K562 (cell line): ENCODE results near the gene SYT1. TPM values are rescaled to one million over a fixed set of nuclear protein-coding genes. Genes with fewer than 3 reads are reported as not detected.

Experiments
- ATAC-seq: fragments of 200-7000 bp; cut with Tn5 transposase; 3 replicates; pipeline ENCODE4 v1.9.1; 2020; ENCODE audit warnings: moderate library complexity
- BruUV-seq: library from RNA; stranded (reverse); fragments of 400-500 nt; replicated peaks from 2 replicates; lab custom pipeline; 2021; lab: Mats Ljungman, UMichigan
- CTCF ChIA-PET: fragments of 300-600 bp; formaldehyde crosslinking; extraction: SDS; loops from one replicate; lab custom pipeline; 2021; ENCODE audit warnings: low intra/inter-chr PET ratio; lab: Yijun Ruan, JAX
- POLR2A ChIA-PET: fragments of 300-600, 350-650 bp; sonication (Branson Sonifier 250); formaldehyde crosslinking; extraction: SDS; loops from one replicate; lab custom pipeline; 2021; ENCODE audit warnings: antibody characterized with exemption, inconsistent platforms; lab: Yijun Ruan, JAX
- DNase-seq, 4 experiments: peaks; one replicate each; pipeline versions ENCODE4 v3.0.0 to v3.0.0-alpha.2; 2011 to 2018; ENCODE audit warnings: low spot score in 3 of 4, mixed read lengths in 3 of 4; ENCODE audit errors: extremely low read depth in 1 of 4
- FAIRE-seq: peaks from 2 replicates; lab custom pipeline; 2011; peaks lifted over from hg19 to GRCh38; lab: Jason Lieb, UNC
- H2AFZ ChIP-seq: 2 replicates; pipeline ENCODE4 v1.6.0; 2011; ENCODE audit warnings: low read depth, low read length, control low read depth, inconsistent platforms
- H3K27ac ChIP-seq: fragments of 200-600 bp; 3 replicates; pipeline ENCODE4 v1.8.0; 2011; ENCODE audit warnings: low read depth, mild to moderate bottlenecking, control low read depth, inconsistent platforms, low read length, moderate library complexity, mixed read lengths; ENCODE audit errors: extremely low read depth
- H3K27me3 ChIP-seq, 2 experiments: fragments of 300-600 bp in 1 of 2; 2 replicates in 1 of 2; 3 replicates in 1 of 2; pipeline versions ENCODE4 v1.6.0 to v1.8.0; 2011; ENCODE audit warnings: inconsistent platforms in 2 of 2, low read length in 2 of 2, mild to moderate bottlenecking in 1 of 2, mixed read lengths in 1 of 2, moderate library complexity in 1 of 2; ENCODE audit not compliant: control insufficient read depth in 2 of 2, insufficient read depth in 2 of 2
- H3K36me3 ChIP-seq: fragments of 300-600 bp; 3 replicates; pipeline ENCODE4 v1.8.0; 2011; ENCODE audit warnings: mild to moderate bottlenecking, low read length, inconsistent platforms; ENCODE audit not compliant: control insufficient read depth, insufficient read depth
- H3K4me1 ChIP-seq, 2 experiments: fragments of 200-600 bp in 1 of 2; replicated peaks in 1 of 2; 2 replicates in 1 of 2; 3 replicates in 1 of 2; pipeline versions ENCODE4 v1.5.1 to v1.8.0; 2011; ENCODE audit warnings: inconsistent platforms in 2 of 2, low read length in 2 of 2, mild to moderate bottlenecking in 1 of 2, mixed read lengths in 1 of 2, moderate library complexity in 1 of 2; ENCODE audit not compliant: control insufficient read depth in 2 of 2, insufficient read depth in 2 of 2
- H3K4me2 ChIP-seq: 2 replicates; pipeline ENCODE4 v1.6.1; 2011; ENCODE audit warnings: low read length, control low read depth, inconsistent platforms, mixed read lengths; ENCODE audit not compliant: insufficient read depth
- H3K4me3 ChIP-seq: fragments of 200-600 bp; sonication (generic), shearing (Covaris generic); 2 replicates; pipeline ENCODE4 v1.5.1; 2016; ENCODE audit warnings: control low read depth, inconsistent platforms
- H3K79me2 ChIP-seq: fragments of 200-600 bp; 3 replicates; pipeline ENCODE4 v1.8.0; 2011; ENCODE audit warnings: low read length, inconsistent platforms; ENCODE audit not compliant: control insufficient read depth, insufficient read depth
- H3K9ac ChIP-seq, 2 experiments: 2 replicates each; pipeline versions ENCODE4 v1.6.0 to v1.6.1; 2011; ENCODE audit warnings: low read depth in 2 of 2, low read length in 2 of 2, control low read depth in 1 of 2, inconsistent platforms in 1 of 2, mild to moderate bottlenecking in 1 of 2, mixed read lengths in 1 of 2; ENCODE audit not compliant: insufficient read depth in 1 of 2
- H3K9me1 ChIP-seq: one replicate; pipeline ENCODE4 v1.6.0; 2011; ENCODE audit warnings: inconsistent platforms, mild to moderate bottlenecking, low read length, moderate library complexity; ENCODE audit not compliant: control insufficient read depth, insufficient read depth
- H3K9me3 ChIP-seq: replicated peaks from 2 replicates; pipeline ENCODE4 v1.5.1; 2011; ENCODE audit warnings: low read depth, low read length, inconsistent platforms; ENCODE audit not compliant: control insufficient read depth, insufficient read depth
- H4K20me1 ChIP-seq: replicated peaks from 2 replicates; pipeline ENCODE4 v1.6.1; 2011; ENCODE audit warnings: low read length, inconsistent platforms, mixed read lengths; ENCODE audit not compliant: control insufficient read depth, insufficient read depth
- AFF4 ChIP-seq: sonication (generic); formaldehyde crosslinking; IDR thresholded peaks from 2 replicates; pipeline ENCODE4 v1.8.0; 2023; ENCODE audit warnings: mild to moderate bottlenecking, missing genetic modification reagents
- BMI1 ChIP-seq: fragments of 150-350 bp; IDR thresholded peaks from 2 replicates; pipeline ENCODE4 v1.6.1; 2014; ENCODE audit warnings: low read length
- DIDO1 ChIP-seq: fragments of 450-650 bp; IDR thresholded peaks from 2 replicates; pipeline ENCODE4 v1.6.1; 2016; ENCODE audit warnings: low read depth, missing biosample characterization, missing genetic modification characterization
- EGR1 ChIP-seq: fragments of 450-650 bp; conservative IDR thresholded peaks from 2 replicates; pipeline ENCODE4 v1.6.1; 2017; ENCODE audit warnings: mild to moderate bottlenecking
- ESRRB ChIP-seq: fragments of 250-450 bp; sonication (Bioruptor Pico); IDR thresholded peaks from 2 replicates; pipeline ENCODE4 v1.5.0; 2020; ENCODE audit warnings: mild to moderate bottlenecking, moderate library complexity, borderline replicate concordance
- IFI16 ChIP-seq: fragments of 250-450 bp; sonication (Bioruptor Pico); IDR thresholded peaks from 2 replicates; pipeline ENCODE4 v2.1.2; 2022; ENCODE audit warnings: mild to moderate bottlenecking, inconsistent platforms
- MAFF ChIP-seq: IDR thresholded peaks from 2 replicates; pipeline ENCODE4 v1.6.1; 2012; ENCODE audit warnings: low read length, improper control_type of control experiment
- MEF2D ChIP-seq: conservative IDR thresholded peaks from 2 replicates; pipeline ENCODE4 v1.6.1; 2016; ENCODE audit warnings: low read depth, missing genetic modification characterization, missing compliant biosample characterization
- MTF1 ChIP-seq: fragments of 250-450 bp; sonication (Bioruptor Pico); IDR thresholded peaks from 2 replicates; pipeline ENCODE4 v1.9.0; 2021; ENCODE audit warnings: moderate library complexity, mild to moderate bottlenecking, inconsistent platforms, borderline replicate concordance
- NCOA6 ChIP-seq: fragments of 450-650 bp; IDR thresholded peaks from 2 replicates; pipeline ENCODE4 v1.6.1; 2017; ENCODE audit warnings: mild to moderate bottlenecking
- POLR2AphosphoS2 ChIP-seq: IDR thresholded peaks from 2 replicates; pipeline ENCODE4 v1.6.1; 2012; ENCODE audit warnings: low read length, improper control_type of control experiment
- RBM15 ChIP-seq: fragments of 200-400 bp; formaldehyde crosslinking; IDR thresholded peaks from 2 replicates; pipeline ENCODE4 v1.6.1; 2018; ENCODE audit warnings: mild to moderate bottlenecking, low read length, moderate library complexity; ENCODE audit not compliant: insufficient read depth
- SOX6 ChIP-seq: fragments of 450-650 bp; IDR thresholded peaks from 2 replicates; pipeline ENCODE4 v1.6.1; 2014; ENCODE audit warnings: mild to moderate bottlenecking
- ZNF431 ChIP-seq: sonication (generic); formaldehyde crosslinking; IDR thresholded peaks from 2 replicates; pipeline ENCODE4 v1.8.0; 2022; ENCODE audit warnings: mild to moderate bottlenecking, missing genetic modification reagents
- WGBS: fragments of 100-300 bp; shearing (Covaris generic); methylation state at CpG from one replicate; pipeline ENCODE4 v1.1.6; 2016; ENCODE audit warnings: low coverage, mixed read lengths; ENCODE audit not compliant: insufficient coverage; ENCODE audit errors: missing lambda C conversion rate; 5-methylcytosine and 5-hydroxymethylcytosine counted together
- in situ Hi-C: fragments of 300-500 bp; cut with MboI; formaldehyde crosslinking; loops from 4 replicates; pipeline ENCODE4 v1.15.0; 2018; ENCODE audit warnings: inconsistent platforms, mixed read lengths
- intact Hi-C: fragments of 100-400 bp; cut with micrococcal nuclease; formaldehyde crosslinking; loops from 2 replicates; pipeline ENCODE4 v1.14.2; 2022
- polyA plus RNA-seq, 8 experiments: library from polyadenylated mRNA; depleted of rRNA in 4 of 8; stranded (reverse) in 5 of 8; unstranded in 3 of 8; fragments of >200 nt; fragmentation: Nextera tagmentation in 2 of 8; fragmentation: Illumina TruSeq in 1 of 8; extraction: Ambion mirVana in 2 of 8; extraction: Trizol in 1 of 8; gene quantifications; 2 replicates each; pipeline versions ENCODE4 v1.2.1 to v1.2.3, GENCODE V29; 2011 to 2014; ENCODE audit warnings: inconsistent platforms in 1 of 8, missing spikeins in 1 of 8
- total RNA-seq, 7 experiments: library from RNA; depleted of rRNA in 6 of 7; stranded (reverse); fragments of >200 nt in 6 of 7; fragmentation: Illumina TruSeq in 2 of 7; extraction: Trizol in 2 of 7; gene quantifications; 2 replicates each; pipeline versions ENCODE4 v1.2.1 to v1.2.3, GENCODE V29; 2011 to 2021; ENCODE audit warnings: low replicate concordance in 1 of 7

SYT1 gene
- total and polyA plus RNA-seq, 9 of the 15 experiments (the other 6 are each of a cell fraction or from before 2014, with no cell fraction given) = 0.03 to 0.13 (median 0.07) TPM; not detected in 4

DNA sequence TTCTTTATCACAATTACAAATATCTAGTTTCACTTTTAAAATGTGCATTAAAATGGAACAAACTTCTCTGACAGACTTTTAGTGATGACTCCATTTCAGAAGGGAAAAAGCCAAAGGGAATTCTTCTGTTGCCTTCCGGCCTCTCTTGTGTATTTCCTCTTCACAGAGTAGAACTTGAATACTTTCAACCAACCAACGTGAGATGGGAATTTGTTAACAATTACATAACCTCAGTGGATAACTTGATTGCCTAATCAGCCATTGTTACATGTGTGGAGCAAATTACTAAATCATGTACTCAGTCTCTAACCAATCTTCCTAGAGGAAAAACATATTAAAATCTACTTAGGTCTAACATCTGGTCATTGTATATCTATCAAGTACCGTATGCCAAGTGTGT, 291.1 kb downstream of the SYT1 start:
- no peaks in the 10 kb centered on the region for H3K9me1 ChIP-seq
- intact Hi-C loops = no loop called here
- 0% methylated on average over 3 of the region's 3 CpGs for WGBS
- no peak overlapping the region for H3K9ac ChIP-seq
- no peak overlapping the region for H3K27ac ChIP-seq
- H3K27me3 ChIP-seq = no peaks in the 10 kb centered on the region
- H2AFZ ChIP-seq = no peak overlapping the region
- H3K4me3 ChIP-seq = no peak overlapping the region
- POLR2A ChIA-PET = no interaction called here
- H3K4me1 ChIP-seq = no peaks in the 10 kb centered on the region
- no peaks in the 10 kb centered on the region for H4K20me1 ChIP-seq
- no peaks in the 10 kb centered on the region for H3K36me3 ChIP-seq
- FAIRE-seq = no peak
- no peak for TF ChIP-seq SOX6
- TF ChIP-seq, all 486 proteins: peak for 0
- in situ Hi-C loops = no loop called here
- no peak overlapping the region for H3K4me2 ChIP-seq
- DNase-seq (no peak), ATAC-seq (no peak)
- no TSS peak for BruUV-seq
- H3K9me3 ChIP-seq = no peaks in the 10 kb centered on the region
- no peaks in the 10 kb centered on the region for H3K79me2 ChIP-seq
- CTCF ChIA-PET = no interaction called here

- intact Hi-C loops (no loop called here), in situ Hi-C loops (no loop called here)
- POLR2A ChIA-PET = no interaction called here
- FAIRE-seq = no peak
- Histone ChIP-seq H3K79me2 (no peaks in the 10 kb centered on the region), H3K4me2 (no peak overlapping the region), H3K9me1 (no peaks in the 10 kb centered on the region), H4K20me1 (no peaks in the 10 kb centered on the region), H2AFZ (no peak overlapping the region), H3K9me3 (no peaks in the 10 kb centered on the region), H3K36me3 (no peaks in the 10 kb centered on the region), H3K9ac (no peak overlapping the region), H3K27me3 (no peaks in the 10 kb centered on the region), H3K4me1 (no peaks in the 10 kb centered on the region), H3K27ac (no peak overlapping the region), H3K4me3 (no peak overlapping the region)
- BruUV-seq = no TSS peak
- 0% methylated on average over 5 of the region's 6 CpGs for WGBS
- no peak for DNase-seq
- no peak for ATAC-seq
- no peak for TF ChIP-seq AFF4 (CRISPR knock-in tag)
- TF ChIP-seq DIDO1 (tag) = no peak
- no peak for TF ChIP-seq POLR2AphosphoS2
- TF ChIP-seq NCOA6 = no peak
- TF ChIP-seq ZNF431 = no peak
- no peak for TF ChIP-seq MTF1 (CRISPR knock-in tag)
- no peak for TF ChIP-seq BMI1
- TF ChIP-seq MAFF = no peak
- TF ChIP-seq EGR1 = no peak
- no peak for TF ChIP-seq MEF2D (tag)
- no peak for TF ChIP-seq IFI16 (CRISPR knock-in tag)
- TF ChIP-seq ESRRB (CRISPR knock-in tag) = no peak
- TF ChIP-seq RBM15 = no peak
- CTCF ChIA-PET = no interaction called here
Measured at GRCh38 chr12:79156846-79157463, 292.4 kb downstream of the SYT1 start.
